GM23338 (cell line): Measurements from ENCODE around the gene ZGRF1. TPM values are rescaled to one million over a fixed set of nuclear protein-coding genes. Genes with fewer than 3 reads are reported as not detected.

Experiments used
- ATAC-seq: fragments of 200-7000 bp; cut with Tn5 transposase; 3 replicates; pipeline ENCODE4 v1.9.1; 2020
- DNase-seq: peaks from one replicate; pipeline ENCODE4 v3.0.0-alpha.2; 2015; ENCODE audit warnings: low spot score
- H2AFZ ChIP-seq: fragments of 200-600 bp; sonication (generic); 2 replicates; pipeline ENCODE4 v1.8.0; 2016; ENCODE audit warnings: antibody characterized with exemption, mild to moderate bottlenecking, moderate library complexity
- H3F3A ChIP-seq: fragments of 200-600 bp; sonication (generic); replicated peaks from 2 replicates; pipeline ENCODE4 v1.8.0; 2017; ENCODE audit warnings: antibody characterized with exemption, mixed run types, low read depth
- H3K27ac ChIP-seq: fragments of 200-600 bp; sonication (generic); 2 replicates; pipeline ENCODE4 v1.6.1; 2016; ENCODE audit warnings: low read depth
- H3K27me3 ChIP-seq: fragments of 200-600 bp; sonication (generic); 2 replicates; pipeline ENCODE4 v1.8.0; 2016; ENCODE audit warnings: mild to moderate bottlenecking, mixed run types, moderate library complexity; ENCODE audit not compliant: insufficient read depth
- H3K36me3 ChIP-seq: fragments of 200-600 bp; sonication (generic); 2 replicates; pipeline ENCODE4 v1.8.0; 2016; ENCODE audit warnings: mild to moderate bottlenecking; ENCODE audit not compliant: insufficient read depth
- H3K4me1 ChIP-seq: fragments of 200-600 bp; sonication (generic); 2 replicates; pipeline ENCODE4 v1.8.0; 2016; ENCODE audit warnings: mild to moderate bottlenecking, moderate library complexity; ENCODE audit not compliant: insufficient read depth
- H3K4me2 ChIP-seq: fragments of 200-600 bp; sonication (generic); 2 replicates; pipeline ENCODE4 v1.7.1; 2017; ENCODE audit warnings: mixed run types
- H3K4me3 ChIP-seq: fragments of 200-600 bp; sonication (generic); 2 replicates; pipeline ENCODE4 v1.6.1; 2016; ENCODE audit warnings: mixed run types
- H3K79me2 ChIP-seq: fragments of 200-600 bp; sonication (generic); replicated peaks from 2 replicates; pipeline ENCODE4 v1.8.0; 2017; ENCODE audit warnings: mild to moderate bottlenecking; ENCODE audit not compliant: insufficient read depth
- H3K9me2 ChIP-seq: fragments of 200-600 bp; sonication (generic); 2 replicates; pipeline ENCODE4 v1.8.0; 2017; ENCODE audit not compliant: insufficient read depth
- H4K20me1 ChIP-seq: fragments of 200-600 bp; sonication (generic); replicated peaks from 2 replicates; pipeline ENCODE4 v1.8.0; 2017; ENCODE audit warnings: mild to moderate bottlenecking; ENCODE audit not compliant: insufficient read depth
- H3K27ac Mint-ChIP-seq: 2 replicates; pipeline ENCODE4 v1.8.0; 2020; ENCODE audit warnings: inconsistent platforms, mild to moderate bottlenecking, moderate library complexity, mixed read lengths
- H3K27me3 Mint-ChIP-seq: 3 replicates; pipeline ENCODE4 v1.8.0; 2022; ENCODE audit warnings: low read depth, mild to moderate bottlenecking, moderate library complexity, mixed read lengths, inconsistent platforms; ENCODE audit not compliant: insufficient read depth, poor library complexity
- H3K36me3 Mint-ChIP-seq: 3 replicates; pipeline ENCODE4 v1.8.0; 2021; ENCODE audit warnings: low read depth, mild to moderate bottlenecking, inconsistent platforms, moderate library complexity, mixed read lengths
- H3K4me1 Mint-ChIP-seq: 3 replicates; pipeline ENCODE4 v1.8.0; 2020; ENCODE audit warnings: mild to moderate bottlenecking, inconsistent platforms, mixed read lengths
- H3K4me3 Mint-ChIP-seq: 3 replicates; pipeline ENCODE4 v1.8.0; 2021; ENCODE audit warnings: moderate library complexity, mild to moderate bottlenecking, inconsistent platforms, mixed read lengths
- H3K9me3 Mint-ChIP-seq: 3 replicates; pipeline ENCODE4 v1.8.0; 2020; ENCODE audit warnings: moderate library complexity, mild to moderate bottlenecking, inconsistent platforms, mixed read lengths
- EZH2 ChIP-seq: fragments of 200-600 bp; sonication (generic); IDR thresholded peaks from one replicate; pipeline ENCODE4 v1.8.0; 2017; ENCODE audit warnings: antibody characterized with exemption, mild to moderate bottlenecking, low read depth; ENCODE audit not compliant: unreplicated experiment
- EZH2phosphoT487 ChIP-seq: fragments of 200-600 bp; sonication (generic); IDR thresholded peaks from one replicate; pipeline ENCODE4 v1.8.1; 2018; ENCODE audit warnings: antibody characterized with exemption; ENCODE audit not compliant: unreplicated experiment
- JUNB ChIP-seq: IDR thresholded peaks from one replicate; pipeline ENCODE4 v1.6.1; 2016; ENCODE audit warnings: antibody characterized with exemption; ENCODE audit not compliant: unreplicated experiment
- NANOG ChIP-seq: IDR thresholded peaks from 2 replicates; pipeline ENCODE4 v1.6.1; 2016; ENCODE audit warnings: antibody characterized with exemption, borderline replicate concordance
- POLR2AphosphoS5 ChIP-seq: IDR thresholded peaks from 2 replicates; pipeline ENCODE4 v1.6.1; 2016; ENCODE audit warnings: antibody characterized with exemption, low read depth
- STAT1 ChIP-seq: IDR thresholded peaks from one replicate; pipeline ENCODE4 v1.6.1; 2016; ENCODE audit warnings: antibody characterized with exemption; ENCODE audit not compliant: unreplicated experiment
- ZNF114 ChIP-seq: fragments of 250-450 bp; sonication (Bioruptor Pico); IDR thresholded peaks from 2 replicates; pipeline ENCODE4 v1.5.0; 2020; ENCODE audit warnings: mild to moderate bottlenecking, moderate library complexity
- ZNF331 ChIP-seq: fragments of 250-450 bp; sonication (Bioruptor Pico); IDR thresholded peaks from 2 replicates; pipeline ENCODE4 v1.5.0; 2020; ENCODE audit warnings: low read depth, mild to moderate bottlenecking, moderate library complexity
- polyA plus RNA-seq: library from polyadenylated mRNA; unstranded; fragments of >200 nt; fragmentation: Nextera tagmentation; extraction: Ambion mirVana; gene quantifications from 2 replicates; pipeline ENCODE4 v1.2.1, GENCODE V29; 2016
- total RNA-seq: library from RNA; depleted of rRNA; stranded (reverse); fragments of >200 nt; shearing (Covaris generic); gene quantifications from 2 replicates; pipeline ENCODE4 v1.2.3, GENCODE V29; 2014
- TF ChIP-seq, protein P1 (sequence below): fragments of 250-450 bp; sonication (Bioruptor Pico); IDR thresholded peaks from 2 replicates; pipeline ENCODE4 v1.5.0; 2020; ENCODE audit warnings: mild to moderate bottlenecking, moderate library complexity
- TF ChIP-seq, protein P2 (sequence below): IDR thresholded peaks from 2 replicates; pipeline ENCODE4 v1.6.1; 2016; ENCODE audit warnings: antibody characterized with exemption

ZGRF1 gene
- total and polyA plus RNA-seq, 2 experiments from 2014 or later = 41.7 to 62.6 TPM

- TF ChIP-seq, protein P1, sequence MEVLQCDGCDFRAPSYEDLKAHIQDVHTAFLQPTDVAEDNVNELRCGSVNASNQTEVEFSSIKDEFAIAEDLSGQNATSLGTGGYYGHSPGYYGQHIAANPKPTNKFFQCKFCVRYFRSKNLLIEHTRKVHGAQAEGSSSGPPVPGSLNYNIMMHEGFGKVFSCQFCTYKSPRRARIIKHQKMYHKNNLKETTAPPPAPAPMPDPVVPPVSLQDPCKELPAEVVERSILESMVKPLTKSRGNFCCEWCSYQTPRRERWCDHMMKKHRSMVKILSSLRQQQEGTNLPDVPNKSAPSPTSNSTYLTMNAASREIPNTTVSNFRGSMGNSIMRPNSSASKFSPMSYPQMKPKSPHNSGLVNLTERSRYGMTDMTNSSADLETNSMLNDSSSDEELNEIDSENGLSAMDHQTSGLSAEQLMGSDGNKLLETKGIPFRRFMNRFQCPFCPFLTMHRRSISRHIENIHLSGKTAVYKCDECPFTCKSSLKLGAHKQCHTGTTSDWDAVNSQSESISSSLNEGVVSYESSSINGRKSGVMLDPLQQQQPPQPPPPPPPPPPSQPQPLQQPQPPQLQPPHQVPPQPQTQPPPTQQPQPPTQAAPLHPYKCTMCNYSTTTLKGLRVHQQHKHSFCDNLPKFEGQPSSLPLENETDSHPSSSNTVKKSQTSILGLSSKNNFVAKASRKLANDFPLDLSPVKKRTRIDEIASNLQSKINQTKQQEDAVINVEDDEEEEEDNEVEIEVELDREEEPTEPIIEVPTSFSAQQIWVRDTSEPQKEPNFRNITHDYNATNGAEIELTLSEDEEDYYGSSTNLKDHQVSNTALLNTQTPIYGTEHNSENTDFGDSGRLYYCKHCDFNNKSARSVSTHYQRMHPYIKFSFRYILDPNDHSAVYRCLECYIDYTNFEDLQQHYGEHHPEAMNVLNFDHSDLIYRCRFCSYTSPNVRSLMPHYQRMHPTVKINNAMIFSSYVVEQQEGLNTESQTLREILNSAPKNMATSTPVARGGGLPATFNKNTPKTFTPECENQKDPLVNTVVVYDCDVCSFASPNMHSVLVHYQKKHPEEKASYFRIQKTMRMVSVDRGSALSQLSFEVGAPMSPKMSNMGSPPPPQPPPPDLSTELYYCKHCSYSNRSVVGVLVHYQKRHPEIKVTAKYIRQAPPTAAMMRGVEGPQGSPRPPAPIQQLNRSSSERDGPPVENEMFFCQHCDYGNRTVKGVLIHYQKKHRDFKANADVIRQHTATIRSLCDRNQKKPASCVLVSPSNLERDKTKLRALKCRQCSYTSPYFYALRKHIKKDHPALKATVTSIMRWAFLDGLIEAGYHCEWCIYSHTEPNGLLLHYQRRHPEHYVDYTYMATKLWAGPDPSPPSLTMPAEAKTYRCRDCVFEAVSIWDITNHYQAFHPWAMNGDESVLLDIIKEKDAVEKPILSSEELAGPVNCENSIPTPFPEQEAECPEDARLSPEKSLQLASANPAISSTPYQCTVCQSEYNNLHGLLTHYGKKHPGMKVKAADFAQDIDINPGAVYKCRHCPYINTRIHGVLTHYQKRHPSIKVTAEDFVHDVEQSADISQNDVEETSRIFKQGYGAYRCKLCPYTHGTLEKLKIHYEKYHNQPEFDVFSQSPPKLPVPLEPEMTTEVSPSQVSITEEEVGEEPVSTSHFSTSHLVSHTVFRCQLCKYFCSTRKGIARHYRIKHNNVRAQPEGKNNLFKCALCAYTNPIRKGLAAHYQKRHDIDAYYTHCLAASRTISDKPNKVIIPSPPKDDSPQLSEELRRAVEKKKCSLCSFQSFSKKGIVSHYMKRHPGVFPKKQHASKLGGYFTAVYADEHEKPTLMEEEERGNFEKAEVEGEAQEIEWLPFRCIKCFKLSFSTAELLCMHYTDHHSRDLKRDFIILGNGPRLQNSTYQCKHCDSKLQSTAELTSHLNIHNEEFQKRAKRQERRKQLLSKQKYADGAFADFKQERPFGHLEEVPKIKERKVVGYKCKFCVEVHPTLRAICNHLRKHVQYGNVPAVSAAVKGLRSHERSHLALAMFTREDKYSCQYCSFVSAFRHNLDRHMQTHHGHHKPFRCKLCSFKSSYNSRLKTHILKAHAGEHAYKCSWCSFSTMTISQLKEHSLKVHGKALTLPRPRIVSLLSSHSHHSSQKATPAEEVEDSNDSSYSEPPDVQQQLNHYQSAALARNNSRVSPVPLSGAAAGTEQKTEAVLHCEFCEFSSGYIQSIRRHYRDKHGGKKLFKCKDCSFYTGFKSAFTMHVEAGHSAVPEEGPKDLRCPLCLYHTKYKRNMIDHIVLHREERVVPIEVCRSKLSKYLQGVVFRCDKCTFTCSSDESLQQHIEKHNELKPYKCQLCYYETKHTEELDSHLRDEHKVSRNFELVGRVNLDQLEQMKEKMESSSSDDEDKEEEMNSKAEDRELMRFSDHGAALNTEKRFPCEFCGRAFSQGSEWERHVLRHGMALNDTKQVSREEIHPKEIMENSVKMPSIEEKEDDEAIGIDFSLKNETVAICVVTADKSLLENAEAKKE (CRISPR knock-in tag) = no peak
- TF ChIP-seq POLR2AphosphoS5 = no peak
- TF ChIP-seq ZNF114 (CRISPR knock-in tag) = no peak
- TF ChIP-seq ZNF331 (CRISPR knock-in tag) = no peak
- TF ChIP-seq NANOG = no peak
- TF ChIP-seq, protein P2, sequence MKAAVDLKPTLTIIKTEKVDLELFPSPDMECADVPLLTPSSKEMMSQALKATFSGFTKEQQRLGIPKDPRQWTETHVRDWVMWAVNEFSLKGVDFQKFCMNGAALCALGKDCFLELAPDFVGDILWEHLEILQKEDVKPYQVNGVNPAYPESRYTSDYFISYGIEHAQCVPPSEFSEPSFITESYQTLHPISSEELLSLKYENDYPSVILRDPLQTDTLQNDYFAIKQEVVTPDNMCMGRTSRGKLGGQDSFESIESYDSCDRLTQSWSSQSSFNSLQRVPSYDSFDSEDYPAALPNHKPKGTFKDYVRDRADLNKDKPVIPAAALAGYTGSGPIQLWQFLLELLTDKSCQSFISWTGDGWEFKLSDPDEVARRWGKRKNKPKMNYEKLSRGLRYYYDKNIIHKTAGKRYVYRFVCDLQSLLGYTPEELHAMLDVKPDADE = no peak
Observed at GRCh38 chr4:112508356-112508755, 128.4 kb downstream of the ZGRF1 start (continued).

DNA sequence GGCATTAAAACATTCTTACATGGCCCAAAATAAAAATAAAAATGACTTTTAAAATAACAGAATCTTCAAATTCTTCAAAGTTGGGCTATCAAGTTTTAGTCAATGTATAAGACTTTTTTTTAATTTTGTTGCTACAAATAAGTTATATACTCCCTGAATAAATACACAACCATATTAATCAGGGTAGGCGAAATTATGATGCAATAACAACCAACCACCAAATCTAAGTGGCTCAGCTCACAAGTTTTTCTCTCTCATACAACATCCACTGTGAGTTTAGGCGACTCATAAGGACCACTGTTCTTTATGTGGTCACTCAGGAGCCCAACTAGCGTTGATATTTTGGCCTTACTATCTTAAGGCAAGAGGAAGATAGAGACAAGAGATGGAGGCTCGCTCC, 131.9 kb downstream of the ZGRF1 start:
- no peaks in the 10 kb centered on the region for H3K36me3 ChIP-seq
- Mint-ChIP-seq H3K36me3 (no peaks in the 10 kb centered on the region; the same call in 2 of the 3 replicates), H3K27ac (no peak overlapping the region), H3K4me3 (no peak overlapping the region), H3K27me3 (peaks cover 46% of the 10 kb centered on the region), H3K9me3 (peaks cover 3% of the 10 kb centered on the region; the same call in 1 of the 3 replicates), H3K4me1 (peaks cover 14% of the 10 kb centered on the region)
- no peak overlapping the region for H3K27ac ChIP-seq
- H3F3A ChIP-seq = no peaks in the 10 kb centered on the region; the same call in none of the 2 replicates
- H4K20me1 ChIP-seq = 0 out of 2 replicates have a peak, but pooled peaks cover 8% of the 10 kb centered on the region
- H3K4me1 ChIP-seq = peaks cover 20% of the 10 kb centered on the region
- no peaks in the 10 kb centered on the region for H3K79me2 ChIP-seq
- H2AFZ ChIP-seq = no peak overlapping the region
- H3K27me3 ChIP-seq = peaks cover 67% of the 10 kb centered on the region
- DNase-seq (no peak), ATAC-seq (no peak)
- H3K4me2 ChIP-seq = no peak overlapping the region
- H3K4me3 ChIP-seq = no peak overlapping the region
- no peaks in the 10 kb centered on the region for H3K9me2 ChIP-seq
- TF ChIP-seq EZH2 = no peak
- TF ChIP-seq NANOG = no peak
- no peak for TF ChIP-seq JUNB
- TF ChIP-seq ZNF331 (CRISPR knock-in tag) = no peak
- TF ChIP-seq, protein P2 = no peak
- TF ChIP-seq STAT1 = no peak
- TF ChIP-seq ZNF114 (CRISPR knock-in tag) = no peak
- TF ChIP-seq EZH2phosphoT487 = no peak
